Neutrophil (primary cell): Measurements from ENCODE around the gene CFAP221.

ENCODE experiments used
- H3K27ac ChIP-seq: fragments of 200-600 bp; sonication (generic); 2 replicates; pipeline ENCODE4 v1.5.1; 2016; ENCODE audit warnings: mild to moderate bottlenecking, moderate library complexity
- H3K27me3 ChIP-seq: fragments of 200-600 bp; sonication (generic); 2 replicates; pipeline ENCODE4 v1.6.0; 2016; ENCODE audit warnings: mild to moderate bottlenecking
- H3K36me3 ChIP-seq: fragments of 200-600 bp; sonication (generic); 2 replicates; pipeline ENCODE4 v1.5.1; 2017
- H3K4me1 ChIP-seq, 2 experiments: fragments of 200-600 bp in 1 of 2; sonication (generic) in 1 of 2; 1 replicate in 1 of 2; 2 replicates in 1 of 2; pipeline versions ENCODE4 v1.5.1 to v1.6.1; 2013 to 2016; ENCODE audit warnings: low read depth in 1 of 2, low read length in 1 of 2, mild to moderate bottlenecking in 1 of 2, moderate library complexity in 1 of 2; ENCODE audit not compliant: control insufficient read depth in 1 of 2, insufficient read depth in 1 of 2
- H3K4me3 ChIP-seq, 2 experiments: fragments of 200-600 bp in 1 of 2; sonication (generic) in 1 of 2; 1 replicate in 1 of 2; 2 replicates in 1 of 2; pipeline ENCODE4 v1.5.1; 2013 to 2016; ENCODE audit warnings: low read depth in 1 of 2, low read length in 1 of 2, mild to moderate bottlenecking in 1 of 2, moderate library complexity in 1 of 2
- H3K9me3 ChIP-seq: fragments of 200-600 bp; sonication (generic); 2 replicates; pipeline ENCODE4 v1.5.1; 2016
- CTCF ChIP-seq: fragments of 200-600 bp; sonication (generic); IDR thresholded peaks from 2 replicates; pipeline ENCODE4 v1.5.1; 2016; ENCODE audit warnings: antibody characterized with exemption

The CFAP221 gene

GRCh38 chr2:119683713-119684443 is 139.6 kb downstream of the CFAP221 start:
- H3K36me3 ChIP-seq = no peaks in the 10 kb centered on the region
- no peak overlapping the region for H3K4me3 ChIP-seq
- H3K9me3 ChIP-seq = no peaks in the 10 kb centered on the region
- no peak overlapping the region for H3K27ac ChIP-seq
- peaks cover 9% of the 10 kb centered on the region in 2 experiments for H3K4me1 ChIP-seq
- no peak for TF ChIP-seq CTCF
- no peaks in the 10 kb centered on the region for H3K27me3 ChIP-seq

DNA sequence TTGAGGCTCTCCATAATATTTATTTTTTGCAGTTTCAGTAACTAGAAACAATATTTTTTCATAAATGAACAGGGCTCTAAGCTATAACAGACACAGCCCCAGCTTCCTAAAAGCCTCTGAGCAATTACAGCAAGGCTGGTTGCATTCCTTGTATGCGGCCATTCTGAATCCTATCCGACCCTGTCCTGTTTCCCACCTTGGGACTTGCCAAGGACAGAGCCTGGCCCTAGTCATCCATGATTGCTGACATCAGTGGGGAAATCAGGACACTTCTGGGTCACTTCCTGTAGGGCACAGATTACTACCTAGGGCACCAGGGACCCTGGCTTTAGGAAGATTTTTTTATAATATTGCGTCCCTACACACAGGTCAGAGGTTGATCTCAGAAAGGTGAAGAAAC is 140.3 kb downstream of the CFAP221 start:
- Histone ChIP-seq H3K27me3 (no peaks in the 10 kb centered on the region), H3K4me1 (peaks cover 3 to 4% of the 10 kb centered on the region in 2 experiments), H3K4me3 (no peak overlapping the region), H3K36me3 (no peaks in the 10 kb centered on the region), H3K27ac (no peak overlapping the region), H3K9me3 (no peaks in the 10 kb centered on the region)
- no peak for TF ChIP-seq CTCF

GRCh38 chr2:119688616-119689015 is 144.4 kb downstream of the CFAP221 start:
- no peak for TF ChIP-seq CTCF
- no peaks in the 10 kb centered on the region for H3K27me3 ChIP-seq
- no peaks in the 10 kb centered on the region for H3K36me3 ChIP-seq
- no peaks in the 10 kb centered on the region for H3K4me1 ChIP-seq
- H3K9me3 ChIP-seq = no peaks in the 10 kb centered on the region
- H3K27ac ChIP-seq = no peak overlapping the region
- H3K4me3 ChIP-seq = no peak overlapping the region

GRCh38 chr2:119689218-119689617 is 145.0 kb downstream of the CFAP221 start:
- no peak overlapping the region for H3K27ac ChIP-seq
- H3K36me3 ChIP-seq = no peaks in the 10 kb centered on the region
- H3K27me3 ChIP-seq = no peaks in the 10 kb centered on the region
- no peak for TF ChIP-seq CTCF
- no peaks in the 10 kb centered on the region for H3K9me3 ChIP-seq
- no peak overlapping the region for H3K4me3 ChIP-seq
- no peaks in the 10 kb centered on the region for H3K4me1 ChIP-seq

GRCh38 chr2:119691189-119691588 is 146.9 kb downstream of the CFAP221 start:
- Histone ChIP-seq H3K9me3 (no peaks in the 10 kb centered on the region), H3K4me1 (no peaks in the 10 kb centered on the region), H3K27ac (no peak overlapping the region), H3K36me3 (no peaks in the 10 kb centered on the region), H3K4me3 (no peak overlapping the region), H3K27me3 (no peaks in the 10 kb centered on the region)
- TF ChIP-seq CTCF = no peak
